GM18909 (cell line): Measurements from ENCODE around the gene OGA.

Experiments used
- ATAC-seq: cut with Tn5 transposase; IDR thresholded peaks from one replicate; pipeline ENCODE4 v1.9.1; 2021; ENCODE audit warnings: mild to moderate bottlenecking; ENCODE audit not compliant: unreplicated experiment, poor library complexity

OGA gene

GRCh38 chr10:101778151-101778780 is 40.0 kb downstream of the OGA start:
- no peak for ATAC-seq

DNA sequence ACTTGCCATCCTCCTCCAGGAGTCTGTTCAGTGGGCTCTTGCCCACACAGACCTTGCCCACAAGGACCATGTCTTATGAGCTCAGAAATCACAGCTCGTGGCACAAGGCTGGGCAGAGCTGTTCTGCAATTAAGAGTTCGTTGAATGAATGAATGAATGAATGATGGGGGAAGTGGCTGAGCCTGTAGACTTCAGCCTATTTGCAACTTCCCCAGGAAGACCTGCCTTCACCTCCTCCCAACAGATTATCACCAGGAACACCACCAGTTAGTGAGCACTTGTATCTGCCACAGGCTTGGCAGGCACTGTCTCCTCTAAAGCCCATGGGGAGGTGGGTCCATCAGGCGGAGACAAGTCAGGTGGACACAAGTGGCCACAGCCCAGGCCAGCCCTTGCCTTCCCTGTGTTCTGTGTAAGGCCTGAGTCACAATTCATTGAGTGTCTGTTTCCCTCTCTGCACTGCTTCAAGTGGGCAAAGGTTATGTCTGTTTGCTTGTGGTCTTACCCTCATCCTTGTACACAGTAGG is 40.6 kb downstream of the OGA start:
- no peak for ATAC-seq

GRCh38 chr10:101776161-101776817 is 42.0 kb downstream of the OGA start:
- no peak for ATAC-seq

- no peak for ATAC-seq
These were observed 42.7 kb downstream of the OGA start, which contains the start of gene FGF8 for GRCh38 chr10:101775273-101776160. Gene FGF8, minus strand, starts transcription at chr10:101776114. Its CDS starts 214 bp downstream, at chr10:101775900.

GRCh38 chr10:101774589-101775272 is 43.5 kb downstream of the OGA start:
- no peak for ATAC-seq

- ATAC-seq = no peak
These were observed 44.2 kb downstream of the OGA start for GRCh38 chr10:101773923-101774588.

DNA sequence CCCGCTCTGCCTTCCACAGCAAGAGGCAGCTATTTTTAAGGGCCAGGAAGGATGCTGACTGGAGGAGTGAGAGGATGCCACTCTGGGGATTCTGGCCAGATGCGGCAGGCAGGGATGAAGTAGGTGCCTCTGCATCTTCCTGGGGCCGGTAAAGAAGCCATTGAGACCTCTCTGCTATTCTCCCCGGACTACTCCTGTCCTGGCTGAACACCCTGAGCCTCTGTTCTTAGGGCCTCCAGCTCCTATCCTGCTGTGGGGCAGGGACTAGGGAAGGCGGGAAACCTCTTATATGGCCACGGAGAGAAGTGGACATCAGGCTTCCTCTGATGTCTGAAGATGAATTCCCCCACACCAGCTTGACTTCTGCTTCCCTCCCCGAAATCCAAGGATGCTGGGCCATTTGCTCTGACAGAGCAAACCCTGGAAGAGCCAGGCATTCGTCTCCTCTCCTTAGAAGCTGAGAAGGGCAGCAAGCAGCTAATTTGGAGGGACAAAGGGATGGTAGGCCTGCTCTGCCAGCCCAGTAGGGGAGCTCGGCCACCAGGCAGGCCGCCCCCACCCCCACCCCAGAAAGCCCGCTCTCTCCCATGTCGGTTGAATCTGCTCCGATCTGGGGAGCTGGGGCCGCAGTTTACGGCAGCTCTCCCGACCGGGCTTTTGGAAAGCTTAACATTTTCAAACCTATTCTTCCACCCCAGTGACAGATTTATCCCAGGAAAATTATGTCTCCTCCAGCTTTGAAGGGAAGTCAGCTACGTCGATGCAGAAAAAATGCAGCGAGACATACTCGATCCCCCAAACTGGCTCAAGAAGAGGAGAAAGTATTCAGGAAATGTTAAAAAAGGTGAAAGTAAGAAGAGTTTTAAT is 45.1 kb downstream of the OGA start:
- ATAC-seq = no peak

- ATAC-seq = no peak
These were observed 46.0 kb downstream of the OGA start for GRCh38 chr10:101772017-101772894.

DNA sequence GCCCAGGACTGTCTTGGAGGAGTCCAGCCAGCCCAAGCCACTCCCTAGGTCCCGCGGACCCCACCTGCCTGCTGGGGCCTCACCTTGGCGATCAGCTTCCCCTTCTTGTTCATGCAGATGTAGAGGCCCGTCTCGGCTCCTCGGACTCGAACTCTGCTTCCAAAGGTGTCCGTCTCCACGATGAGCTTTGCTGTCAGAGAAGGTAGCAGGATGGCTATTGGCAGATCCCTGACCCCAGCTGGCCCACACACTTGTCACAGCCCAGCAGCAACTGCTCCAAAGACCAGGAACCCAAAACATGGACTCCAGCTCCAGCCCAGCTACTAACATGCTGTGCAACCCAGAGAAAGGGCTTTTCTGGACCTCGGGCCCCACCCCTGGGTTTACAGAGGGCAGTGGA is 46.9 kb downstream of the OGA start:
- ATAC-seq = no peak

DNA sequence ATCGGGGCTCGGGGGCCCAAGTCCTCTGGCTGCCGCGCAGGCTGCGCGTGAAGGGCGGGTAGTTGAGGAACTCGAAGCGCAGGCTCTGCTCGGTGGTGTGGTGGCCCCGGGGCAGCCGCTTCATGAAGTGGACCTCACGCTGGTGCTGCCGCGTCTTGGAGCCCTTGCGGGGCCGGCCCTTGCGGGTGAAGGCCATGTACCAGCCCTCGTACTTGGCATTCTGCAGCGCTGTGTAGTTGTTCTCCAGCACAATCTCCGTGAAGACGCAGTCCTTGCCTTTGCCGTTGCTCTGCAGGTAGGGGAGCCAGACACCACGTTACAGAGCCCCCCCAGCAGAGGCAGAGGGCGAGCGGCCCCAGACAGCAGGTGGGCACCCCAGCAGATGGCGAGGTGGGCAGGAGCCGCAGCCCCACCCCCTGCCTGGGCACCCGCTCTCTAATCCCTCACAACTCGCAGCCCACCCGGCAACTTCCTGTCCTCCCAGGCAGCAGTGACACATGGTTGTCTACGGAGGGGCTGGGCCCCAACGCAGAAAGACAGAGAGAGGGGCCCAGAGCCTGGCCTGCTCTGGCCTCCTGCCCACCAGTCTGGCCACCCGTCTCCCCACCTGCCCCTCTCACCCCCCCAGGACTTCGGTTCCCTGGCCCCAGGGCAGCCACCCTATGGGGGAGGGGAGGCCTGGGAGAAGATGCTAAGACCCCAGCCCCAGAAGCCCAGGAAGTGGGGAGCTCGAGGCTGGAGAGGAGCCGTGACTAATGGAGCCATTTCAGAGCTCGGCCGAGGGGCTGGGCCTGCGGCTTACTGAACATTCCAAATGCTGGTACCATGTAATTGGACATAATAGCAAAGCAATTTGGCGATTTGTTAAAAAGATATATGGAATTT is 47.7 kb downstream of the OGA start:
- no peak for ATAC-seq

GRCh38 chr10:101769541-101770180 is 48.6 kb downstream of the OGA start:
- no peak for ATAC-seq

- no peak for ATAC-seq
These were observed 49.5 kb downstream of the OGA start for GRCh38 chr10:101768791-101769170.

DNA sequence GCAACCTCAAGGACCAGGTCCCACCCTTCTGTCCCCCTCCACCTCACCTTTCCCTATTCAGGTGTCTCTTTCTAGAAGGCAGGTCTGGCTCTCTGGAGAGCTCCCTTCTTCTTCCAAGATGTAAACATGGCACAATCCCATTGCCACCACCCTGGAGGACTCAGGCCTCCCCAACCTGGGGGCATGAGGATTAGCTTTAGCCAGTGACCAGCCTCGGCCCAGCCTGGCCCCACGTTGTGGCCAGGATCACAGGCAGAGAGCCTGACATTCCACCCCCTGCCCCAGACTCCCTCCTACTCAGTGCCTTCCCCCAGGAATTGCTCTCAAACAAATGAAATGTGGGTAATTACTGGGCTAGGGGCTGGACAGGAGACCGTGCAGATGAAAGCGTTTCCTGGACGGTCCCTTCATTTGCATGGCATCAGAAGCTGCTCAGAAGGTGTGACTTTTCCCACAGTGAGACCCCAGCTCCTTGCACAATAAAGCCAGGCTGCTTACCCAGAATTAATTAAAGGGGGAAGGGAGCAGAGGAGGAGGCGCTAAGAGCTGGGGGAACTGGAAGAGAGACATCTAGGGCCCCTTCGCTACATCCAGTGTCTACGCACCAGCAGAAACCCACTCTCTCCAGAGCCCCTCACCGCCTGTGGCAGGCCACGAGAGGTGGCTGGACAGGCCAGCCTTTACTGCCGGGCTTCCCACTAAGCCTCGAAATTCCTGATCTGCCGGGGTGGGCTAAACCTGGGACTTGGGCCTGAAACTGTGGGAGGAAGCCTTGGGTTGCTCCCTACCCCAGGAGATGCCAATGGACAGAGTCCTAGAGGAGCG is 50.1 kb downstream of the OGA start:
- ATAC-seq = no peak

GRCh38 chr10:101767600-101767945 is 50.7 kb downstream of the OGA start:
- no peak for ATAC-seq

DNA sequence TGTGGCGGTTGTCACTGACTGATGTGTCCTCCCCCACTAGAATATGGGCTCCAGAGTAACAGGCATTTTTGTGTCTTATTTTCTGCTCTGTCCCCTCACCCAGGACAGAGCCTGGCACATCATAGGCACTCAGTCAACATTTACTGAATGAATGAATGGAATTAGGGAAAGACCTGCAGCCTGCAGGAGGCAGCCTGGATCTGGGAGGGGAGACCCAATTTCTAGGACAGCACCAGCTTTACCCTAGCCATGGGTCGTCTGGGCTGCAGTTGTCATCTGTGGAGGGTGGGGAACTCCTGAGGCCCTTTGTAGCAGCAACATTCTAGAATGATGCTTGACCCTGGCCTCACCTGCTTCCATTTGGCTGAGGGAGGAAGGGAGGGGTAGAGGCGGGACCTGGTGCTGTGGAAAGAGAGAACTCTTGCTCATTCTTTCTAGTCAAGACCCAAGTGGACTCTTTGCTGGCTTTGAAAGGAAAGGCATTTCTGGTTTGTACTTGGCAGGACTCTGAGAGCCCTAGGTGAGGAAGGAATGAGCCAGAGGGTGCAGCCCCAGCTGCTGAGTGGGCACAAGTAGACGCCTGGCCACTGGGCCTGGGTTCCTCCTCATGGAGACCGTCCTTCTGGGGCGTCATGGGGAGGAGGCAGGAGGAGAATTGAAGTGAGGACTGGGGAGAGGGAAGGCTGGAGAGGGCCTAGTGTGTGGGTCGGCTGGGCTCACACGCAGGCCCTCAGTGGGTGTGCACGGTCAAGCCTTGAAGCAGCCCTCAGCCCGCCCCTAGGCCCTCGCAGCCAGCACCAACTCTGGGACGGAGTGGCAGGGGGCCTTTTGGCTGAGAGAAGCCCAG is 51.3 kb downstream of the OGA start:
- ATAC-seq = no peak
